Measurements from ENCODE around the gene RBFOX1.

The RBFOX1 gene

DNA sequence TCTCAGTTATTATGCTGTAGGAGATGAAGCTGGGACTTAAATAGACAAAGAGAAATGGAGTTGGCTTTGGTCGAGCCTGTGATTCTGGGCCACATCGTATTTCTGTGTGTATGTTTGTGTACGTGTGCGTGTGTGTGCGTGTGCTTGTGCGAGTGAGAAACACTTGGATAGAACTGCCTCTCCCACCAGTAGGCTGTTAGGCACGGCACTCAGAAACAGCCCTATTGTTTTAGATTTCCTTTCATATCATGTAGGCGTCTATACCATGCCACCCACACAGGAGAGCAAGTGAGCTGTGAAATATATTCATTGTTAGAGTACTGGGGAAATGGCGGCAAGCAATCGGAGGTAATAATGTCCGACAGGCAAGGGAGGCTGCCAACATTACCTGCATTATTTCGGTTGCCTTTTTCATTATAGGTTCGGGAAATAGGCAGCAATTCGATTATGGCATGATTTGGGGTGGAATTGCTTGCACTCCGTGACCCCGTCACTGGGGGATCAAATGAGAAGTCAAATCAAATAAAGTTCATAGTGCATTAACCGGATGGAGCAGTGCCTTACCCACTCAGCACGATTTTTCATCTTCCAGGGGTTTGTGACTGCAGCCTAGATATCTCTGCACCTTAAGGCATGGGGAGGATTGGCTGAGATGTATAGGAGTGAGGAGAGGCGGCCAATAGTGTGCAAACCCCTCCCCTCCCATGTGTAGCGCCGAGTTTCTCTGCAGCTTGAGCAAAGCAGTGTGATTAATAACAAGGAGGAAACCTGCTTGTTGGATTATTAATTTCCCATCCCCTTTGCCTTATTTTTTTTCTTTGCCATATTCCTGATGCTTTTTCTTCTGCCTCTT lies 89.6 kb downstream of the RBFOX1 start:
- no peak for DNase-seq

DNA sequence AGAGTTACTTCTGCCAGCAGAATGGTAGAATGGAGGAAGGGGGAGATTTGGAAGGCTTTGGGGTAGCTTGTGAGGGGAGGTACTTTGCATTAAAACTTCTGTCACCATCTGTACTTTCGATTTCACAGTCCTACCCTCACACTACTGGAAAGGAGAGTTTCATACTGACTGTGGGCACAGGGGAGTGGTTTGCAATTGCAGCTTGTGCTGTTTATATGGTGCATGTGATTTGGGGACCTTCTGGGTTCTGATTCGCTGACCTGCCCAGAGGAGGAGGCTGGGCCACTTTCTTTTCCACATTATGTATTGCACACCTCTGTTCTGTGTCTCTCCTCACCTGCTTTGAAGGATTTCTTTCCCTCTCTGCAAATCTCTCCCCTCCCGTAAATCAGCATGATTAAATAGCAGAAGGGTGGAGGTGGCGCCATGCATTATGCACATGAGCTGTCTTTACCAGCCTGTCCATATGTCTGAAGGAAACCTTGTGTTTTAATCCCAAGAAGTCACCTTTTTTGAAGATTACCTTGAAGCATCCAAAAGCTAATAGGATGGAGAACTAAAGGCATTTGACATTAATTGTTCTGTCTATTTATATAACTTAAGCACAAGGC lies 90.9 kb downstream of the RBFOX1 start:
- DNase-seq: no peak

DNA sequence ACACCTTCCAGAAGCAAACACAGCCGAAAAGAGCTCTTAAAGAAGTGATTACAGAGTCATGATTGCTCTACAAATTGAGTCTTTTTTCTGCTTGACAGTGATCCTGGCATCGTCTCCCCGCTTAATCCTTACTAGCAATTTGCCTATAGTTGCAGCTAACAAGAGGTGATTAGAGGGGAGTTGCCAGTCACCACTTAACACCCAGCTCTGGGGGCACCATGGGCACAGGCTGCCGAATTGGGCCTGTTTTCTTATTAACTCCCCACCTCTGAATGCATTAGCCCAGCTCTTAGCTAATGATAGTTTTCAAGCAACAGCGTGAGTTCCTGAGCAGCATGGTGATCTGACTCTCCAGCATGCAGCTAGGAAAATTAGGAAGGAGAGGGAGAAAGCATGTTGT lies 93.5 kb downstream of the RBFOX1 start:
- no peak for DNase-seq

DNA sequence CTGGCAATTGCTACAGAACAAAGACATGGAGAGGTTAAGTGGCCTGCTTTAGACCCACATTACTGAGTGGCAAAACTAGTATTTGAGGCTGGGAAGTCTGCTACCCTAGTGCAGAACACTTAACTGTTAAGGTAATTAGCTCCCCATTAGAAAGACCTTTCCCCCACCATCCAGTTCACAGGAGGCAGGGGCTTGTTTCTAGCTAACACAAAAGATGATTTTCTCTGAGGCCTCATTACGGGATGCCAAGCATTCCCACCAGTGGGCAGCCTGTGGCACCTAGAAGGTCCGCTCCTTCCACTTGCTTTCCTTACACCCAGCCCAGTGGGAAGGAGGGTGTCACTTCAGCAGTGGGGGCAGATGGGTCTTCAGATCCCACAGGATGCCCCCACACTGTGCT lies 99.1 kb downstream of the RBFOX1 start:
- DNase-seq: no peak

DNA sequence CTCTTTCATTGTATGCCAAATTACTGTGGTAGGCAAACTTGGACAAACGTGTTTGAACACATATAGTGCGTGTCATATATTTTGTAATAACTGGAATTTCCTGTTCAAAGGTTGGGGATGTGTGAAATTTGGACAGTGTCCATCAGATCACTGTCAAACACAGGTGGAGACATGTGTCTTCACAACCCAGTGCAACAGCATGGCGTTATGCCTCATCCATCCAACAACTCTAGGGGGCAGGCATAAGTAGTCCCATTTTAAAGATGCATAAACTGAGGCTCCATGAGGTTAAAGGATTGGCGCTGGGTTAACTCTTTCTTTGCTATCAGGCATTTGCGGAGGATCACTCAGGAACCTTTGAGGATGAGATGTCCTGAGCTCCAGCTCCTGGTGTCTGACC lies 103.7 kb downstream of the RBFOX1 start:
- DNase-seq: no peak

DNA sequence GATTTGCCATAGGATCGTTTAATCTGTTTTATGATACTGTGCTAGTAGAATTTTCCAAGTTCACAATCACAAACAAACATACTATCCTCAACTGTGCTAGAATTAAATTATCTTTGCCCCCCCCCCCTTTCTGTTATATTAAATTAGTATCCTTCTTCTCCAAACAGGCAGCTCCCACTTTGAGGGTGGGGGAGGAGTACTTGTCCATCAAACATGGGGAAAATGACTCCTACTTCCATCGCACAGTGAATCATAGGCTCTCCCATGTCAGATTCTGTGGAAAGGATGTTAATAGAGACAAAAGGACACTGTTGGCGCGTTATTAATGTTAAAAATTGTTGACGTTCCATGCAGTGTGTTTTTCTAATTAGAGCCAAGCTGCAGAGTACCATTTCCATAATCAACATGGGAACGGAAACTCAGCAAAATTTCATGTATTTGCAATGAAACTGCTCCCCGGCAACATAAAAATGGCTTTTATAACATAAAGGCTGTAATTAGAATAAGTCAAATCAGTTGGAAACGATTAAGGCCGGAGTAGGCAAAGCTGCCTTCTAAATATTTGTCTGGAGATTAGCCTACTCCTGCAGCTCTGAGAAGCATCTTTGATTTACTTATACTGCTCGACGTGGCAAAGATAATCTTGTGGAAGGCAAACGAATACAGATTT lies 104.6 kb downstream of the RBFOX1 start:
- DNase-seq: no peak

DNA sequence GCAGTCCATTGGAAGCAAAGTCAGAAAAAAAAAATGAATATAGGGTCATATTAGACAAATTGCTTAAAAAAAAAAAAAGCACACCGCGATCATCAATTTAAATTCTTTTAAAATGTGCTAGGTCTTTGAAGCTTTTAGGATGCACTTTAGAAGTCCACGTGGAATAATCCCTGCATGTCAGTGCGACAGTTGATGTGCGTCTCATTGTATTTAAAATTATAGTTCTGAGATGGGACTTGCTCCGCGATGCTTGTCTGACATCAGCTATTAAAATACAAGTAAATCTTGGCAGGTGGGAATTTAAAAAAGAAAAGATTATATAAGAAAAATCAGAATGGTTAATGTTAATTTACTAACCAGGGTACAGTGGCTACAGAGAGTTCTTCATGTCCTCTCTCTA lies 105.2 kb downstream of the RBFOX1 start:
- DNase-seq: no peak

DNA sequence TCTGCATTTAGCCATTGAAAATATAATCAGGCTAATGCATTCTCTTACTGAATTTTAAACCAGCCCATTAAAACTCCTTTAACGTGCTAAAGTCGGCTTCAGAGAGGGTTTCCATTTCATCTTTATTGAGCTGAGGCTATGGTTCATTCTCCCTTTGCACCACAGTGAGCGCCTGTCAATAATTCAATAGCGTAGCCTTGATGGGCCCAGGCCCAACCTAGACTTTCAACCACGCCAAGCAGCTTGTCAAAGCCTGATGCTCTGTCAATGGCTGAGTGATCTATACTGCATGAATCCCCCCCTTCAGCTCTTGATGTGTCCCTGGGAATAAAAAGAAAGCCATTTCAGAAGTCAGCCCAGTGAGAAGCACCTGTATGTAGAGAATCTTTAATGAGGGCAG lies 106.0 kb downstream of the RBFOX1 start:
- DNase-seq: no peak

DNA sequence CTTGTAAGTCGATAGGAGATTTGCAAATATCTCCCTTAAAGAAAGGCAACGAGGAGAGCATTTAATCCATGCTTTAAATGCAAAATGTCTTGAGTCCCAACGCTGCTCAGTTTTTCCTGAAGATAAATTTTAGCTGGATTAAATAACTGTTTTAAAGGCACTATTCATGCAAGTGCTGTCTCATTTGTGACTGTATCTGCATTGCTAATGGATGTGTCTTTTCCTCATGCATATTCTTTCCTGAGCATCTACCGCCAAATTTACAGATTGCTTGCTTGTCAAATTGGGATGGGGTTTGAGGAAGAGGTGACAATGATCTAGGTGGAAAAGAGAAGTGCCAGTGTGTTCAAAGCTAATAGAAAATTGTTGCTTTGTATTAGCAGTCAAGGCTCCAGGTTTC lies 106.9 kb downstream of the RBFOX1 start:
- no peak for DNase-seq

DNA sequence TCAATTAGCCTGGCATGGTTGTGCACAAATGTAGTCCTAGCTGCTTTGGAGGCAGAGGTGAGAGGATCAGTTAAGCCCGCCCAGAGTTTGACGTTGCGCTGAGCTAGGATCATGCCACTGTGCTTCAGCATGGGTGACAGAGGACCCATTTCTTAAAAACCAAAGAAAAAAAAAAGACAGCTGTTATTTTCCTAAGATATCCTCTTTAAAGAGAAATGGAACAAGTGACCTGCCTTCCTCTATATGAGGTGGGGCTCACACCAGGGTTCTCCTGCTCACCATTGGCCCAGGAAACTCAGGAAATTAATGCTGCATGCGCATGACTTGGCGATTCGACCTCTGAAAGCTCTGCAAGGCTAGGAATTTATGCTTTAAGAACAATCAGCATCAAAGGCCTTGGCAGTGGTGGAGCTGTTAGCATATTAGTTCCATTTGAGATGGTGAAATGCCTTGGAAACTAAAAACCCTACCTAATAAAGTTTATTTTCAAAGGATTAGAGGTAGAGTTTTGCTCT lies 108.3 kb downstream of the RBFOX1 start:
- DNase-seq: no peak

DNA sequence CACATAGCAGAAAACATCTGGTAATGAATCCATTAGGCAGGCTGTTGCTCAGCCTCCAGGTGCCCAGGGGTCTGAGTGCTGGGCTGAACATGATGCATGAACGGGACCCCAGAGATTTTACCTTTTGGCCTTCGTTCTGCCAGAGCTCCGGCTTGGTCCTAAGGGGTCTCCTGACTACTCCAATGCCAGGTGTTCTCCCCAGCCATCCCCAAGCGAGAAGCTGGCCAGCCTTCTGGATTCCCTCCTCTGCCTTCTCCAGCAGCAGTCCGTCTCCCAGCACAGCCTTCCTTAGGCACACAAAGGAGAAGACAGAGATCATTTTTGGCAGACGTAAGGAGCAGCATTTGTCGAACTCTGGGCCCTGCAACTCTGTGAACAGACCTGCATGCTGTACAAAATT lies 109.4 kb downstream of the RBFOX1 start:
- no peak for DNase-seq

DNA sequence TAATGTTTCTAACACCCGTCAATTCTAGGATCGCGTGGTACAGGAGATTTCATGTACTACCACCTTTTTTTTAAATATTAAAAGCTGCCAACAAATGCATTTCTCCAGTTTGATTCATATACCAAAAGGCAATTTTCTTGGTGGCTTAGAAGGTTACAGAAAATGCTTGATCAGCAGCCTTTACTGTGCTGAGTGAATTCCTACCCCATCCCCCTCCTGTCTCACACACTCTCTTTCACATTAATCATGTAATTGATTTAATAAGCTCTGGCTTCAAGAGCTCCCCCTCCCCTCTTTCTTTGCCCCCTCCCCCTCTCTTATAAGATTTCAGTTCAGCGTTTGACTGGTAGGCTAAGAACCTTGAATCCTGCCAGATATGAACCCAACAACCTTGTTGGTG lies 110.5 kb downstream of the RBFOX1 start:
- DNase-seq: no peak

DNA sequence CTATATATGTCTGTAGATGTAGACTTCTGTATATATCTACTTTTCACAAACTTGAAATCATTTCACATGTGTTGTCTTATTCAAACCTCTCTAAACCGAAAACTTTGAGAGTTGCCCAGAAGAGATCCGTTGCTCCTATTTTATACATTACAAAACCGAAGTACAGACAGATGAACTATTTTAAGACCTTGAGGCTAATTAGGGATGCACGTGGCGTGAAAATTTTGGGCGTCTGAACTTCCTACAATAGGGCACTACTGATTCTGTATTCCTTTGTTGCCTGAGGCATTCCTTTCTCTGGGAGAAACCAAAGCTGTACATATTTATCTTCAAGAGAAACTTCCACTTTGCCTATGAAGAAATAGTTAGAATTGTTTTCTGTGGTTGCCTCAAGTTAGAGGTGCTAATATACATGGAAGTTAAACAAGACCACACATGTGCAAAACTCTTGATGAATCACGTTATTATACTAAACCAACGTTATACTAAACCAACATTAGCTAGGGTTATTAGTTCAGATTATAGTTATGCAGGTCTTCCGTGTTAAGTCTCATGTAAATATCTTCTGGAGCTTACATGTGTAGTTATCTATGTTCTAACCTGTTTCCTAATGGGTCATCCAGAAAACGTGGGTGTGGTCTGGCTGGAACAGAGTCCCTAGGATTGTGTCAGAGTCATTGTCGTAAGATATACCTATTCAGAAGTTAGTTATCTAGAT lies 111.2 kb downstream of the RBFOX1 start:
- no peak for DNase-seq

DNA sequence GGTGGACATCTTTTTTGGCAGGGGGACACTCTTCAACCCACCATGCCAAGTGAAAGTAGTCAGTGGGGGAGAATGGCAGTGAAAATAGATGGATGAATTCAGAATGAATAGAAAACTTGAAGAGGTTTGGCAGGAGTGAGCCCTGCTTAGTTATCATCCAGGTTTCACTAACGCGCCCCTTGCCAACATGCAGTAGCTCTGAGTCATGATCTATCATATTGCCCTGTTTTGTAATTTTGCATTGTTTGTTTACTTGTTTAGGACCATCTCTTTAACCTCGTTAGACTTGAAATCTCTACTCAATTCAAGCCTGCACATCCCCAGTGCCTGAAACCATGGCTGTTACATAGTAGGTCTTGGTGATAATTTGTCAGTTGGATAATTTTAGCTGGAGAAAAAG lies 116.7 kb downstream of the RBFOX1 start:
- DNase-seq: no peak

DNA sequence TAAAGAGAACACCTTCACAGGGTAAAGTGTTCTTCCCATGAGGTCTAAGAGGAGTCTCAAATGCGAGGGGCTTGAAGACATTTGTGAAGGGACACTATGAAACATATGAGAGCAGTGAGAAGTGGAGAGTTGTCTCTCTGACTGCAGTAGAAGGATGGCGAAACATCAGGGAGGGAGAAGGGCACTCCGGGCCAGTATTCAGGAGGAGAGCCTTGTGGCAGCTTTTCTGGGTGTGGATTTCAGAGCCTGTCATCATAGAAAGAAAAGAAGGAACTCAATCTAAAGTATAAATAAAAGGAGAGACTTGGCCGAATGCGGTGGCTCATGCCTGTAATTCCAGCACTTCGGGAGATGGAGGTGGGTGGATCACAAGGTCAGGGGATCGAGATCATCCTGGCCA lies 117.2 kb downstream of the RBFOX1 start:
- no peak for DNase-seq

DNA sequence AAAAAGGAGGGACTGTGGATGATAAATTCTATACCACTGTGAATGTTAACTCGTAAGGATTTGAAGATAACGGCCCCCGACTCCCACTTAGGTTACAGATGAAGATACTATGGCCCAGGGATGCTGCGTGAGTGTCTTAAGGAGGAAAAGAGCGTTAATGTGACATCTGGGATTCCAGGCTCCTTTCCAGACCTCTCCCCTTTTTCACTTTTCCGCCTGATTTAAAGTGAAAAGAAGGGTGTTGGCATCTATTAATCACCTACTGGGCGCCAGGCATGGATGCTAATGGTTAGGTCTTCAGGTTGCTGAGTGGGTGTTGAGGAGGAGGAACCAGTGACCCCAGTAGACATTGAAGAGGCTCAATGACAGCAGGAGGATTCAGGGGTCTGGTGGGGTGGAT lies 117.8 kb downstream of the RBFOX1 start:
- DNase-seq: no peak

DNA sequence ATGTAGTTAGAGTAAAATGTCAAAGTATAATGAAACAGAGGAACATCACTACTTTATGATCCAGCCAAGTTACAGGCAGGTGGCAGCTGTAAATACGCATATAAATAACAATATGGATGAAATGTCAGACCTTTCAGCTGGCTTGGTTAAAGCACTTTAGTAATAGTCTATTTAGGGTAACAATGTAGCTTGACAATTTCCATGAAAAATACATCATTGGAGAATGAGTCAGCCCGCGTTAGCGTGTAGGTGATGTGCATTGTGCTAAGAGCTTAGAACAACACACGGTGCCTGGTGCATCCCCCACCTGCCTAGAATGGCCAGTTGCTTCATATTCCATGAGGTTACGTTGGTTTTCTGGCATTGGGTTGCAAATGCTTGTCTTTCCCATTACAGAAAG lies 119.4 kb downstream of the RBFOX1 start:
- no peak for DNase-seq

DNA sequence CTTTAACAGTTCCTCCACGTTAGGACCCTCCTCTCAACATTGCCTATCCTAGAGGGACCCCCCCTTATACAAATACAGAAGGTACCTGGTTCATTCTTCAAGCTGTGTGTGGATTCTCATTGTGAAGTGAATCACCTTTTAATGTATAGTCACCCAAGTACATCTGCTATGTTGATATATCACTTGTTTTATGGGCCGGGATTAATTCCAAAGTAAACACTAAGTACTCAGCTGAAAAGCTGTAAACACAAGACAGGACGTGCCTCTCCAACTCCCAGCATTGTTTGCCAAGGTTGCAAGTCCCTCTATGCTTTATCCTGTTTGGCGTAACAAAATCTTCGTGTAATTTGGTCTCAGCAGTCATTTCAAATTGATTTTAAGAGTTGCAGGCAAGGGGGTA lies 123.6 kb downstream of the RBFOX1 start:
- DNase-seq: no peak

DNA sequence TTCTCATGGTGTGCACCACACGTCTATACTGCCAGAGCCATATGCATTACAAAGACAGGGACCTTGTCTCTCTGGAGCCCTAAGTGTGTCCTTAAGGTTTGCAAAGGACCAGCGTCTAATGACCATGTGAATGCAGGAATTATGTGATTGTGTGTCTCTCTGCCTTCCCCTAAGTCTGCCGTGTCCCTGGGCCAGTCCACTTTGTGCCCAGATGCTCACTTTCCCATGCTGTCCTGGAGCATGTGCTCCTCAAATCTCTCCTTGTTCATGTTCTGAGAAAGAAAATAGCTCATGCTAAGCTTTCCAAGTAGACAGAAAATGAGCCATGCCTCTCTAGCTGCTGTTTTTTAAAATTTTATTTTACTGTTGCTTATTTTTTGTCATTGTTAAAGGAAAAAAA lies 125.5 kb downstream of the RBFOX1 start:
- DNase-seq: no peak

DNA sequence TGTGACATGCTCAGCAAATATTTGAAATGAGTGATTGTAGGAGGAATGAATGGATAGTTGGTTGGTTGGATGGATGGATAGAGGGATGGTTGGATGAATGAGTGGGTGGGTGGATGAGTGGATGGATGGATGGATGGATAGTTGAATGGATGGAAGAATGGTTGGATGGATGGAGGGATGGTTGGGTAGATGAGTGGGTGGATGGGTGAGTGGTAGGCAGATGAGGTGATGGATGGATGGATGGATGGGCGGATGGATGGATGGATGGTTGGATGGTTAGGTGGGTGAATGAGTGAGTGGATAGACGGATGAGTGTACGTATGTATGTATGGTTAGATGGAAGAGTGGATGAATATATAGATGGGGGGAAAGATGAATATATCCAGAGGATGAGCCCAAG lies 137.7 kb downstream of the RBFOX1 start:
- DNase-seq: no peak

DNA sequence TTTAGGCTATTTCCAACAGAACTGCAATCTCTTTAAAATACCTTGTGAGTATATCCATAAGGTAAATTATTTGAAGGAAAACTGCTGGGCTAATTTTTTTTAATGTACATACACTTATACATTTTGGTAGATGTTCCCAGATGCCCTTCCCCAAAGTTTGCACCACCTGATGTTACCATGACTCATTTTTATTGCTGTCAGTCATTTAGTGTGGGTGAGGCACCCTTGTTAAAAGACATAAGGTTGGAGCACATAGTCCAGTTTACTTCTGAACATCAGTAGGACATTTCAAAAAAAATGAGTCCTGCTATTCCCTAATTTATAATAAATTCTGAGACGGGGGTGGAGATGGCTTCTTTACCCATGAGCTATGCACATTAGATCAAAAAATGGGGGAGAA lies 138.6 kb downstream of the RBFOX1 start:
- no peak for DNase-seq

DNA sequence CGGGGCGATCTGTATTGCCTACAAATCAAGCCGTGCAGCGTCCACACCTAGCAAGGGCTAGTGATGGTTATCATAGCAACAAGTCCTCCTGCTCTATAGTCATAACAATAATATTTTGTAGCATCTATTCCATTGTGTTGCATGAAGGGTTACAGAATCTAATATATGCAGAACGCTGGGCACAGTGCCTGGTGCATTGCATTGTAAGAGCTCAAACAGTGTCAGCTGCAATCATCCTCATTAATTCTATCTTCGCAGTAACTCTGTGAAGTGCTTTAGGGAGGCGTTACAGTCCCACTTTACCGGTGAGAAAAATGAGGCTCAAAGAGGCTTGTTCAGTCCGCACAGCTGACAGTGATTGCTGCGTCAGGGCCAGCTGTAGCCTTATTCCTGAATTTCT lies 149.4 kb downstream of the RBFOX1 start:
- DNase-seq: no peak

DNA sequence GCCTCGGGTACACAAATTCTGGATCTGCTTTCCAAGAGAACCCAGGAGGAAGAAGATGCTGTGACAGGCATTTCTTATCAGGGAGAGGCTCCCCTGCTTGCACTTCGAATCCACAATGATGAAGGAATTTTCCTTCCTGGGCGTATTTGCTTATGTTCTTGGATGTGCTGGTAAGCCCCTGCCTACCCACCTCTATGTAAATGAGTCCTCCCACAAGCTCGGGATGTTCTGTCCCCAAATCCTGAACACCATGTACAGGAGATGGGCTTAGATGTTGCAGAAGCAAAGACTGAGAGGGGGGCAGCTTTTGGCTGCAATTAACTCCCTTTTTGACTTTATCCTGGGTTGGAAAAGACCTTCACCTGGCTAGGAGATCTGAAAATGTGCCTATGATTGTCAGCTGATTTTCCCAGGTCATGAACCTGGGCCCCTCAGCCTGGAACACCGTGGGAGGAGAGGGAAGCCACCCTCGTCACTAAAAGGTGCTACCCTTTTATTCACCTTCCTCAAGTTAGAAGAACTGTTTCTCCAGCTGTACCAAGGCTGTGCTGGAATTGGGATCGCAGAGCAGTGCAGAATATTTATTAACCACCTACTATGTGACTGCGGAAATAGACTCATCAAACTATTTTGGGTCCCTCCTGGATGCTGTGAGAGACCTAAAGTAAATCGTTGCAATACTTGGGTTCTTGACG lies 150.1 kb downstream of the RBFOX1 start:
- DNase-seq: no peak

Measured in SW 1271 (cell line).